Sigmoid colon (tissue), 7 donors: ENCODE measurements around the gene SSU72. TPM values are rescaled to one million over a fixed set of nuclear protein-coding genes. Genes with fewer than 3 reads are reported as not detected.
"Not testable (repeated sequence)": the region's sequence is repeated elsewhere in the genome, so short reads cannot be mapped to it uniquely, and the experiment has no call there.

Source experiments
- DNase-seq: peaks from one replicate; pipeline ENCODE4 v3.0.0-alpha.2; 2019
- H3K27ac ChIP-seq, 4 donors: fragments of 200-600 bp; sonication (generic); one replicate each; pipeline ENCODE4 v1.5.1; 2016 to 2019; ENCODE audit warnings: mild to moderate bottlenecking in 1 of 4
- H3K27me3 ChIP-seq, 3 donors: fragments of 200-600 bp; sonication (generic); one replicate each; pipeline ENCODE4 v1.5.1; 2019; ENCODE audit warnings: mild to moderate bottlenecking in 1 of 3
- H3K36me3 ChIP-seq, 4 donors: fragments of 200-600 bp; sonication (generic); one replicate each; pipeline ENCODE4 v1.5.1; 2016 to 2019
- H3K4me1 ChIP-seq, 4 donors: fragments of 200-600 bp; sonication (generic); one replicate each; pipeline ENCODE4 v1.5.1; 2017 to 2019
- H3K4me3 ChIP-seq, 4 donors: fragments of 200-600 bp; sonication (generic); one replicate each; pipeline ENCODE4 v1.5.1; 2017 to 2019; ENCODE audit warnings: mild to moderate bottlenecking in 2 of 4, moderate library complexity in 1 of 4
- H3K9me3 ChIP-seq, 4 donors: fragments of 200-600 bp in 3 of 4; sonication (generic) in 3 of 4; one replicate each; pipeline versions ENCODE4 v1.5.1 to v1.6.1; 2013 to 2019
- EP300 ChIP-seq, 4 donors: sonication (generic); formaldehyde crosslinking; IDR thresholded peaks; one replicate each; pipeline ENCODE4 v1.6.1; 2017; ENCODE audit warnings: antibody characterized with exemption in 4 of 4
- POLR2A ChIP-seq, 2 donors: fragments of 450-650 bp; IDR thresholded peaks; one replicate each; pipeline ENCODE4 v1.6.1; 2016; ENCODE audit warnings: antibody characterized with exemption in 2 of 2, mild to moderate bottlenecking in 2 of 2, moderate library complexity in 2 of 2
- POLR2AphosphoS5 ChIP-seq, 4 donors: sonication (generic); formaldehyde crosslinking; IDR thresholded peaks; one replicate each; pipeline ENCODE4 v1.6.1; 2017; ENCODE audit warnings: antibody characterized with exemption in 4 of 4
- WGBS, 2 donors: extraction: QIAGEN DNeasy Blood & Tissue Kit; methylation state at CpG; one replicate each; pipeline ENCODE4 v1.1.7; 2013; 5-methylcytosine and 5-hydroxymethylcytosine counted together
- intact Hi-C: fragments of 100-400 bp; cut with DNase I; formaldehyde crosslinking; loops from one replicate; pipeline ENCODE4 v1.15.1; 2023
- polyA plus RNA-seq, 3 donors: library from polyadenylated mRNA; stranded (reverse); fragments of 200-250 nt; gene quantifications; one replicate each; pipeline ENCODE4 v1.2.3, GENCODE V29; 2013
- total RNA-seq, 4 donors: library from RNA; depleted of rRNA; stranded (reverse); fragments of >200 nt; gene quantifications; one replicate each; pipeline ENCODE4 v1.1.0, GENCODE V29; 2016
- TF ChIP-seq, protein P1 (sequence below), 4 experiments: fragments of 450-650 bp in 3 of 4; fragments of 200-600 bp in 1 of 4; IDR thresholded peaks; one replicate each; pipeline ENCODE4 v1.5.1; 2016 to 2019; ENCODE audit warnings: antibody characterized with exemption in 4 of 4, mild to moderate bottlenecking in 3 of 4, moderate library complexity in 2 of 4
- donor health status: healthy with polysubstance abuse.
- donor health status: Bipolar disorder and iron deficiency.
- donor health status: healthy.

The SSU72 gene
- total and polyA plus RNA-seq, 7 donors = 98.9 to 165 (median 119) TPM

DNA sequence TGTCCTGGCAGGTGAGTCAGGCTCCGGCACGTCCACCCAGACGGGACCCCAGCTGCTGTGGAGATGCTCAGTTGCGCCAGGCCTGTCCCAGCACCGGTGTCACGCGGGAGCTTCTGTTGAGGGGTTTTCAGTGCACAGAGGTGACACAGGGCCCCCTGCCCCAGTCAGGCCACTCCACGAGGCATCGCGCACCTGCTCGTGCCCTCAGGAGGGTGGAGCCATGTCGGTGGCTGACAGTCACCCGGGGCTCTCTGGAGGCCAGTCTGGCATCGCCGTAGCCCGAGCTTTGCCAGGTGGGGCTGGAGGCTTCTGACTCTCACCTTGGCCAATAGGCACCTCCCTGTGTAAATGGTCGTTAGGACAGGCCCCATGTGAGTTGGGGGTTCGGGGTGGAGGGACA, 45.3 kb downstream of the SSU72 start:
- DNase-seq = no peak
- TF ChIP-seq EP300 (IDR thresholded peaks at IDR 0.05) = no peak
- TF ChIP-seq POLR2AphosphoS5 (IDR thresholded peaks at IDR 0.05) = no peak
- TF ChIP-seq POLR2A (IDR thresholded peaks at IDR 0.05) = no peak
- TF ChIP-seq, protein P1, sequence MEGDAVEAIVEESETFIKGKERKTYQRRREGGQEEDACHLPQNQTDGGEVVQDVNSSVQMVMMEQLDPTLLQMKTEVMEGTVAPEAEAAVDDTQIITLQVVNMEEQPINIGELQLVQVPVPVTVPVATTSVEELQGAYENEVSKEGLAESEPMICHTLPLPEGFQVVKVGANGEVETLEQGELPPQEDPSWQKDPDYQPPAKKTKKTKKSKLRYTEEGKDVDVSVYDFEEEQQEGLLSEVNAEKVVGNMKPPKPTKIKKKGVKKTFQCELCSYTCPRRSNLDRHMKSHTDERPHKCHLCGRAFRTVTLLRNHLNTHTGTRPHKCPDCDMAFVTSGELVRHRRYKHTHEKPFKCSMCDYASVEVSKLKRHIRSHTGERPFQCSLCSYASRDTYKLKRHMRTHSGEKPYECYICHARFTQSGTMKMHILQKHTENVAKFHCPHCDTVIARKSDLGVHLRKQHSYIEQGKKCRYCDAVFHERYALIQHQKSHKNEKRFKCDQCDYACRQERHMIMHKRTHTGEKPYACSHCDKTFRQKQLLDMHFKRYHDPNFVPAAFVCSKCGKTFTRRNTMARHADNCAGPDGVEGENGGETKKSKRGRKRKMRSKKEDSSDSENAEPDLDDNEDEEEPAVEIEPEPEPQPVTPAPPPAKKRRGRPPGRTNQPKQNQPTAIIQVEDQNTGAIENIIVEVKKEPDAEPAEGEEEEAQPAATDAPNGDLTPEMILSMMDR (IDR thresholded peaks at IDR 0.05) = no peak
- Histone ChIP-seq H3K4me3 (no peak overlapping the region), H3K4me1 (peaks cover 0 to 4% (median 0%) of the 10 kb centered on the region in 4 donors), H3K27me3 (no peaks in the 10 kb centered on the region), H3K27ac (no peak overlapping the region), H3K9me3 (peaks cover 0 to 4% (median 0%) of the 10 kb centered on the region in 4 donors), H3K36me3 (peaks cover 0 to 51% (median 15%) of the 10 kb centered on the region in 4 donors)
- 97% methylated on average over 18 of the region's 18 CpGs for WGBS, 2 donors
- intact Hi-C loops = no loop called here

DNA sequence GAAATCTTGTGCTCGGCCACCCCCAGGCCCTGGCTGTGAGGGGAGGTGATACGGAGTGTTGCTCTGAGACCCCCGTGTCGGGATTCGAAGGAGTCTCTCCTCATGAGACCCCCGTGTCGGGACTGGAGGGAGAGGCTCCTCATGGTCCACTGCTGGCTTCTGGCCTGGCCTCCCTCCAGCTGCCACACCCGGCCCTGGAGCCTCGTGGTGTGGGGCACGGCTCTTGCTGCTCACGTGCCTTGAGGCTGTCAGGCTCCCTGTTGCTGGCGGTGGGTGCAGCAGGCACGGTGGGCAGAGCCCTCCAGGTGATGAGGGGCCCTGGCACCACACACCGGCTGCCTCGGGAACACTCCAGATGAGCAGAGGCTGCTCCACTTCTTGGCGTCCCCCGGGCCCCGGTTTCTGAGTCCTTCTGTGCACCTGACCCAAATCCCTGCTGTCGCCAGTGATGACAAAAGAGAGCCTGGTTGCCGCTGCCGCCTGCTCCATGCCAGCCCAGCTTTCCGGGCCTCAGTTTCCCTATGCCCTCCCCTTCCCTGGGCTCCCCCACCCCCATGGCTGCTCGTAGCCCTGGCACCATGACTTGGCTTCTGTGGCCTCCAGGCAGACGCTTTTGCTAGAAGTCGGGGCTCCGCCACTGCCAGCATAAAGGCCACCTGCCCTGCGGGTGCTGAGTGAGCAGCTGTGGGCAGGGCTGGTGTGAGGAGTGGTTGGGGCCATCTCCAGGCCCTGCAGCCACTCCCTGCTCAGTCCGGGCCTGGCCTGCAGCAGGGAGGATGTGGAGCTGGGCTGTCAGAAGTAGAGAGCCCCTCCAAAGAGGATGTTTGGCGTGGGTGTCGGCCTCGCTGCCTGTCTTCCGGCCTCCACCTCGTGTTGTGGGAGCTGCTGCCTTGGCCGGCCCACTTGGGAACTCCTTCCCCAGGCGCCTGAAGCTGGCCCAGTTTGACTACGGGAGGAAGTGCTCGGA, 46.1 kb downstream of the SSU72 start:
- Histone ChIP-seq H3K36me3 (peaks cover 0 to 50% (median 15%) of the 10 kb centered on the region in 4 donors), H3K27me3 (no peaks in the 10 kb centered on the region), H3K9me3 (peaks cover 0 to 4% (median 0%) of the 10 kb centered on the region in 4 donors), H3K27ac (no peak overlapping the region), H3K4me3 (no peak overlapping the region), H3K4me1 (peaks cover 0 to 4% (median 0%) of the 10 kb centered on the region in 4 donors)
- WGBS, 2 donors = 90 to 93% methylated on average over 37 of the region's 37 CpGs
- TF ChIP-seq POLR2A (IDR thresholded peaks at IDR 0.05) = no peak
- TF ChIP-seq, protein P1 (IDR thresholded peaks at IDR 0.05) = no peak
- TF ChIP-seq EP300 (IDR thresholded peaks at IDR 0.05) = no peak
- no peak for TF ChIP-seq POLR2AphosphoS5 (IDR thresholded peaks at IDR 0.05)
- DNase-seq = no peak
- intact Hi-C loops = no loop called here

DNA sequence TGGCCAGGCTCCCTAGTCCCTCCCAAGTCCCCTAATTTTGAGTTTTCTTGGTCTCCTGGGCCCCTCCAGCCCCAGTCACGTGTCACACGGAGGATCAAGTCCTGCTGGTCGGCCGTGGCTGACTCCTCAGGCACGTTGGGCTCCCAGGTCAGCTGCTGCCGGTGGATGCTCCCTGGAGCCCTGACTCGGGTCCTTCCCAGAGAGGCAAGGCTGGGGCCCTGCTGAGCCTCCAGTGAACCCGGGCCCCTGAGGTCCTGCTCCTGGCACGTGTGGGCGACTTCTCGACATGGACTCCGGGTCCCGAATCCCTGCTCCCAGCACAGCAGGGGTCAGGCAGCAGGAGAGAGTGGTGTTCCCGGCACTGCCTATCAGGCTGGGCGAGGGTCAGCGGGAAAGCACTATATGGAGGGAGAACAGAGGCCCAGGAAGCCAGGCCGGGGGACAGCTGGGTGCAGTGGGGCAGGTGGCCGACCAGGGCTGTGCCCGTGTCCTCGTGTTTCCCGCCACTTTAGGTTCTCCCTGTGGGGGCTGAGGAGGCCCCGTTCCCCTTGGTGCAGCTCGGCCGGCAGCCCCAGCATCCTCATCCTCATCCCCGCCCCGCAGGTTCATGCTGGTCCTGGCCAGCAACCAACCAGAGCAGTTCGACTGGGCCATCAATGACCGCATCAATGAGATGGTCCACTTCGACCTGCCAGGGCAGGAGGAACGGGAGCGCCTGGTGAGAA, 47.4 kb downstream of the SSU72 start:
- 95 to 96% methylated on average over 31 of the region's 31 CpGs for WGBS, 2 donors
- Histone ChIP-seq H3K36me3 (peaks cover 0 to 62% (median 15%) of the 10 kb centered on the region in 4 donors), H3K27ac (no peak overlapping the region), H3K27me3 (no peaks in the 10 kb centered on the region), H3K9me3 (peaks cover 0 to 4% (median 0%) of the 10 kb centered on the region in 4 donors), H3K4me1 (no peaks in the 10 kb centered on the region), H3K4me3 (no peak overlapping the region)
- intact Hi-C loops = no loop called here
- DNase-seq = no peak
- TF ChIP-seq EP300 (IDR thresholded peaks at IDR 0.05) (no peak), POLR2A (IDR thresholded peaks at IDR 0.05) (no peak), POLR2AphosphoS5 (IDR thresholded peaks at IDR 0.05) (no peak)
- TF ChIP-seq, protein P1 (IDR thresholded peaks at IDR 0.05) = no peak

DNA sequence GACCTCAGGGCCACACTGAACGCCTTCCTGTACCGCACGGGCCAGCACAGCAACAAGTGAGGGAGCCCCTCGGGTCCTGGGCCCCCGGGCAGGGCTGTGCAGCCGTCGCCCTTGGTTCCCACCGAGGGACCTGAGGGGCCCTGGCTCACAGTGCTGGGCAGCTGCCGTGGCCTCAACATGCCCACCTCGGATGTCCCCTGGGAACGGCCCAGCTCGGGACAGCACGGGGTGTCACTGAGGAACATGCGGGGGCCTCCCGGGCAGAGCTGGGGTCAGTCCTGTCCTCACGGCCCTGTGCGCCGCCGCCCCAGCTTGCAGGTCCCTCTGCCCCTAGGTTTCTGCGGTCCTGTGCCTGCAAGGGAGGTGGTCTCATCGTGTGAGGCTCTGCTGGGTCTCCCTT, 48.2 kb downstream of the SSU72 start:
- H3K4me1 ChIP-seq, H3K9me3 ChIP-seq, H3K27me3 ChIP-seq, H3K4me3 ChIP-seq, H3K27ac ChIP-seq, DNase-seq, intact Hi-C loops: not testable (repeated sequence)
- 97% methylated on average over 20 of the region's 21 CpGs for WGBS, 2 donors
- H3K36me3 ChIP-seq = peaks cover 0 to 69% (median 15%) of the 10 kb centered on the region in 4 donors

DNA sequence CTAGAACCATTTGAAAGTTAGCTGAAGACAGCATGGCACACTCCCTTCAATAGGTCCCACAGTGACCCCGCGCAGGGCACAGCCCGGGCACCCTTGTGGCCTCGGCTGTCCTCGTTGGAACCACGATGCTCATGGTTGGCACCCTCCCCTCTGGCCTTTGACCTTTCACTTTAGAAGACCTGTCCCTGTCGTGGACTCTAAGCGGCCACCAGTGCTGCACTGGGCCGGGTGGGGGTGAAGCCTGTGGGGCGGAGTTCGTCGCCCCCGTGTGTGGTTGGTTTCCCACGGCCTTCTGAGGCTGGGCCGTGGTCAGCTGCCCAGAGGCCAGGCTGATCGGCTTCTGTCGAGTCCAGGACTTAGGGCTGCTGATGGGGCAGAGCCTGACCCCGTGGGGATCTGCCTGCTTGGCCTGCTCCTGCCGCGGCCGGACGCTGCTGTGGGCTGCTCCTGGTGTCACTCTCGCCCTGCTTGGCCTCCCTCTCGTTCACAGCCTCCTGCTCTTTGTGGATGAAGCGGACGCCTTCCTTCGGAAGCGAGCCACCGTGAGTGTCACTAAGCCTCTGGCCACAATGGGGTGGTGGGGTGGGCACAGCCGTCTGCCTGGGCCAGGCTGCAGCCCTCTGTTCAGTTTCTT, 49.8 kb downstream of the SSU72 start:
- H3K27me3 ChIP-seq, H3K9me3 ChIP-seq, DNase-seq, H3K4me3 ChIP-seq, intact Hi-C loops, H3K27ac ChIP-seq, H3K4me1 ChIP-seq: not testable (repeated sequence)
- peaks cover 0 to 81% (median 21%) of the 10 kb centered on the region in 4 donors for H3K36me3 ChIP-seq
- 94 to 95% methylated on average over 25 to 26 of the region's 30 CpGs for WGBS, 2 donors

DNA sequence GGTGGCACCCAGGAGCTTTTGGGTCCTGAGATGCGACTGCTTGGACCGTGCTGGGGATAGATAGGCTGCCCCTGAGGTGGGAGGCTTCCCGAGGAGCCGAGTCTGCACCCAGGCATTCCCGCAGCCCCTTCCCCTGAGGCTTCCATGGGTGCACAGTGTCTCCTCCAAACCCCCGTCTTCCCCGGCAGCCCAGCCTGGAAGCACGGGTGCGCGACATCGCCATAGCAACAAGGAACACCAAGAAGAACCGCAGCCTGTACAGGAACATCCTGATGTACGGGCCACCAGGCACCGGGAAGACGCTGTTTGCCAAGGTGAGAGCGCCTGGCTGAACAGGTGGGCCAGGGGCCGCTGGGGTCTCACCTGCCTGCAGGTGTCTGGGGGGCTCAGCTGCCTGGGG, 51.0 kb downstream of the SSU72 start:
- H3K4me3 ChIP-seq, DNase-seq, intact Hi-C loops, H3K4me1 ChIP-seq, H3K27ac ChIP-seq, H3K9me3 ChIP-seq, H3K27me3 ChIP-seq: not testable (repeated sequence)
- WGBS, 2 donors = 94 to 95% methylated on average over 17 of the region's 17 CpGs
- H3K36me3 ChIP-seq = peaks cover 0 to 73% (median 20%) of the 10 kb centered on the region in 4 donors

DNA sequence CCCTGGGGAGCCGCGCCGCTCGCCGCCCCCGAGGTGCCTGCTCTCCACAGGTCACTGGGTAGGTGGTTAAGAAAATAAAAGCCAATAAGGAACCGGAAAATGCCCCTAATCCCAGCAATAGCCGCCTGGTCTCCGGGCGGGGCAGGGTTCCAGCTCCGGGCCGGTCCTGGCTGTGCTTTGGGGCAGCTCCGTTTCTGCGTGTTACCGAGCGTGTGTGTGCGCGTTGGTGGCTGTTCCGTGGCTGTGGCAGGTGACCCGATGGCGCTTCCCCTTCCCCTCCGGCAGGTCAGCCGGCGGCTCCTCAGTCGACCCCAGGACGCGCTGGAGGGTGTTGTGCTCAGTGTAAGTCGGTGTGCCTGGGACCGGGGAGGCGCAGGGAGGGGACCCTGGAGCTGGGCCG, 51.4 kb downstream of the SSU72 start:
- H3K27ac ChIP-seq, intact Hi-C loops, H3K4me1 ChIP-seq, H3K27me3 ChIP-seq, H3K4me3 ChIP-seq, H3K9me3 ChIP-seq, DNase-seq: not testable (repeated sequence)
- peaks cover 0 to 69% (median 21%) of the 10 kb centered on the region in 4 donors for H3K36me3 ChIP-seq
- 97% methylated on average over 31 of the region's 31 CpGs for WGBS, 2 donors

DNA sequence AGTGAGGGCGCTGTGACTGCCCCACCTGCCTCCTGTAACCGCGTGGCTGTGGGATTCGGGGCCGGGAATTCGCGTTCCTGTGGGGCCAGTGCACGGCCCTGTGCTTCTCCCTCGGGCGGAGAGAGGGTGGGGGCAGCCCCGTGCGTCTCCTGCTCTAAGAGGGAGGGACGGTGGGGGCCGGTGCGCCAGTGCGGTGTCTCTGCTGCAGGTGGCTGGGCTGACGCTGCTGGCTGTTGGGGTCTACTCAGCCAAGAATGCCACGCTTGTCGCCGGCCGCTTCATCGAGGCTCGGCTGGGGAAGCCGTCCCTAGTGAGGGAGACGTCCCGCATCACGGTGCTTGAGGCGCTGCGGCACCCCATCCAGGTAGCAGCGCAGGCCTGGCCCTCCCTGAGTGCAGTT, 52.1 kb downstream of the SSU72 start:
- H3K4me1 ChIP-seq, intact Hi-C loops, H3K27me3 ChIP-seq, H3K27ac ChIP-seq, H3K4me3 ChIP-seq, H3K9me3 ChIP-seq, DNase-seq: not testable (repeated sequence)
- H3K36me3 ChIP-seq = peaks cover 0 to 68% (median 22%) of the 10 kb centered on the region in 4 donors
- WGBS, 2 donors = 96% methylated on average over 30 of the region's 30 CpGs
